GM12878 (cell line): Measurements from ENCODE around the gene CTNNA2.

Source experiments
- HDAC6 ChIP-seq: fragments of 200-600 bp; sonication (generic); IDR thresholded peaks from one replicate; pipeline ENCODE4 v1.8.0; 2017; ENCODE audit warnings: antibody characterized with exemption; ENCODE audit not compliant: unreplicated experiment
- POLR2AphosphoS2 ChIP-seq: IDR thresholded peaks from 2 replicates; pipeline ENCODE4 v1.6.1; 2011; ENCODE audit warnings: low read depth, mild to moderate bottlenecking, low read length, improper control_type of control experiment, moderate library complexity
- RUNX3 ChIP-seq: IDR thresholded peaks from 2 replicates; pipeline ENCODE4 v1.6.1; 2012; ENCODE audit warnings: low read length, inconsistent platforms
- ZNF207 ChIP-seq: fragments of 450-650 bp; IDR thresholded peaks from 2 replicates; pipeline ENCODE4 v1.6.1; 2014; ENCODE audit warnings: antibody characterized with exemption, mild to moderate bottlenecking, borderline replicate concordance
- TF ChIP-seq, protein P1 (sequence below), 3 experiments: IDR thresholded peaks in 2 of 3; conservative IDR thresholded peaks in 1 of 3; 2 replicates each; pipeline ENCODE4 v1.5.1; 2011; ENCODE audit warnings: low read depth in 3 of 3, low read length in 3 of 3, mild to moderate bottlenecking in 3 of 3, control low read depth in 2 of 3, moderate library complexity in 2 of 3, inconsistent platforms in 1 of 3, mixed read lengths in 1 of 3; ENCODE audit not compliant: control insufficient read depth in 2 of 3, insufficient read depth in 1 of 3; ENCODE audit errors: extremely low read depth in 1 of 3
- TF ChIP-seq, protein P2 (sequence below): IDR thresholded peaks from 2 replicates; pipeline ENCODE4 v1.6.1; 2012; ENCODE audit warnings: low read depth, low read length, improper control_type of control experiment
- TF ChIP-seq, protein P3 (sequence below): IDR thresholded peaks from 2 replicates; pipeline ENCODE4 v1.6.1; 2012; ENCODE audit warnings: mild to moderate bottlenecking, low read depth, low read length

DNA sequence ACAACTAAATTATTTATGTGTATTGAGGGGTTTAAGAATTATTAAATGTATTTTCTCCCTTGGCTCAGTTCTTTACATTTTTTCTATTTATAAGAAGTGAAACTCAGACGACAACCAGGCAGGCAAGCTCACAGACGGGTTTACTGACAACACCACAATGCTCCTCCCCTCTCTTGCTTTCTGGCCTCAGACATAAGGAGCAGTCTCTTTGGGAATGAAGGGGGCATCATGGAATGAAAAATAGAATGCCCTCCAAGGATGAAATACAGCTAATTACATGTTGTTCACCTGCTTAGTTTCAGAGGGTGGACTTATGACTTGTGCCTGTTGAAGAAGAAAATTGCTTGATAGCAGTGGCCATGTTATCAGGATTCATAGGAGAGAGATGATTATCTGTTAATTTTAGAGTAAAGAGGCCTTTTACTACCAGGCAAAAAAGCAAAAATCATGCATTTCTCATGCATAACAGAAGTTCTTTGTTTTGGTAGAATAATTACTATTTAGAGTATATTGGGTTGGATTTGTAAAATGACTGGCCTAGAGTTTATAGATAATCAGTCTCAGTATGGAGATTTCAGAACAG lies 963.8 kb downstream of the CTNNA2 start:
- TF ChIP-seq POLR2AphosphoS2 (no peak), HDAC6 (no peak), ZNF207 (no peak), RUNX3 (no peak)
- TF ChIP-seq, protein P1, sequence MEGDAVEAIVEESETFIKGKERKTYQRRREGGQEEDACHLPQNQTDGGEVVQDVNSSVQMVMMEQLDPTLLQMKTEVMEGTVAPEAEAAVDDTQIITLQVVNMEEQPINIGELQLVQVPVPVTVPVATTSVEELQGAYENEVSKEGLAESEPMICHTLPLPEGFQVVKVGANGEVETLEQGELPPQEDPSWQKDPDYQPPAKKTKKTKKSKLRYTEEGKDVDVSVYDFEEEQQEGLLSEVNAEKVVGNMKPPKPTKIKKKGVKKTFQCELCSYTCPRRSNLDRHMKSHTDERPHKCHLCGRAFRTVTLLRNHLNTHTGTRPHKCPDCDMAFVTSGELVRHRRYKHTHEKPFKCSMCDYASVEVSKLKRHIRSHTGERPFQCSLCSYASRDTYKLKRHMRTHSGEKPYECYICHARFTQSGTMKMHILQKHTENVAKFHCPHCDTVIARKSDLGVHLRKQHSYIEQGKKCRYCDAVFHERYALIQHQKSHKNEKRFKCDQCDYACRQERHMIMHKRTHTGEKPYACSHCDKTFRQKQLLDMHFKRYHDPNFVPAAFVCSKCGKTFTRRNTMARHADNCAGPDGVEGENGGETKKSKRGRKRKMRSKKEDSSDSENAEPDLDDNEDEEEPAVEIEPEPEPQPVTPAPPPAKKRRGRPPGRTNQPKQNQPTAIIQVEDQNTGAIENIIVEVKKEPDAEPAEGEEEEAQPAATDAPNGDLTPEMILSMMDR (IDR thresholded peaks at IDR 0.05 in 2 of 3, conservative IDR thresholded peaks at IDR 0.05 in 1 of 3; ENCODE audit: control insufficient read depth in 2 of 3, extremely low read depth in 1 of 3, insufficient read depth in 1 of 3, low read depth in 3 of 3, low read length in 3 of 3), result no peak
- TF ChIP-seq, protein P2, sequence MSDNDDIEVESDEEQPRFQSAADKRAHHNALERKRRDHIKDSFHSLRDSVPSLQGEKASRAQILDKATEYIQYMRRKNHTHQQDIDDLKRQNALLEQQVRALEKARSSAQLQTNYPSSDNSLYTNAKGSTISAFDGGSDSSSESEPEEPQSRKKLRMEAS, result no peak
- TF ChIP-seq, protein P3, sequence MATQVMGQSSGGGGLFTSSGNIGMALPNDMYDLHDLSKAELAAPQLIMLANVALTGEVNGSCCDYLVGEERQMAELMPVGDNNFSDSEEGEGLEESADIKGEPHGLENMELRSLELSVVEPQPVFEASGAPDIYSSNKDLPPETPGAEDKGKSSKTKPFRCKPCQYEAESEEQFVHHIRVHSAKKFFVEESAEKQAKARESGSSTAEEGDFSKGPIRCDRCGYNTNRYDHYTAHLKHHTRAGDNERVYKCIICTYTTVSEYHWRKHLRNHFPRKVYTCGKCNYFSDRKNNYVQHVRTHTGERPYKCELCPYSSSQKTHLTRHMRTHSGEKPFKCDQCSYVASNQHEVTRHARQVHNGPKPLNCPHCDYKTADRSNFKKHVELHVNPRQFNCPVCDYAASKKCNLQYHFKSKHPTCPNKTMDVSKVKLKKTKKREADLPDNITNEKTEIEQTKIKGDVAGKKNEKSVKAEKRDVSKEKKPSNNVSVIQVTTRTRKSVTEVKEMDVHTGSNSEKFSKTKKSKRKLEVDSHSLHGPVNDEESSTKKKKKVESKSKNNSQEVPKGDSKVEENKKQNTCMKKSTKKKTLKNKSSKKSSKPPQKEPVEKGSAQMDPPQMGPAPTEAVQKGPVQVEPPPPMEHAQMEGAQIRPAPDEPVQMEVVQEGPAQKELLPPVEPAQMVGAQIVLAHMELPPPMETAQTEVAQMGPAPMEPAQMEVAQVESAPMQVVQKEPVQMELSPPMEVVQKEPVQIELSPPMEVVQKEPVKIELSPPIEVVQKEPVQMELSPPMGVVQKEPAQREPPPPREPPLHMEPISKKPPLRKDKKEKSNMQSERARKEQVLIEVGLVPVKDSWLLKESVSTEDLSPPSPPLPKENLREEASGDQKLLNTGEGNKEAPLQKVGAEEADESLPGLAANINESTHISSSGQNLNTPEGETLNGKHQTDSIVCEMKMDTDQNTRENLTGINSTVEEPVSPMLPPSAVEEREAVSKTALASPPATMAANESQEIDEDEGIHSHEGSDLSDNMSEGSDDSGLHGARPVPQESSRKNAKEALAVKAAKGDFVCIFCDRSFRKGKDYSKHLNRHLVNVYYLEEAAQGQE, result no peak
